ENCODE data around the gene RNASET2. TPM values are rescaled to one million over a fixed set of nuclear protein-coding genes. Genes with fewer than 3 reads are reported as not detected.
A peak's percentile ranks its signal among the peaks of the same experiment; 100 is the strongest.

RNASET2 gene
- 37.7 and 40.0 TPM in 2 replicates for total RNA-seq (2014; rRNA removed; shearing (Covaris generic))
- polyA plus RNA-seq (2014; cell fraction: nucleus; rRNA removed) = 37.6 and 60.3 TPM in 2 replicates

DNA sequence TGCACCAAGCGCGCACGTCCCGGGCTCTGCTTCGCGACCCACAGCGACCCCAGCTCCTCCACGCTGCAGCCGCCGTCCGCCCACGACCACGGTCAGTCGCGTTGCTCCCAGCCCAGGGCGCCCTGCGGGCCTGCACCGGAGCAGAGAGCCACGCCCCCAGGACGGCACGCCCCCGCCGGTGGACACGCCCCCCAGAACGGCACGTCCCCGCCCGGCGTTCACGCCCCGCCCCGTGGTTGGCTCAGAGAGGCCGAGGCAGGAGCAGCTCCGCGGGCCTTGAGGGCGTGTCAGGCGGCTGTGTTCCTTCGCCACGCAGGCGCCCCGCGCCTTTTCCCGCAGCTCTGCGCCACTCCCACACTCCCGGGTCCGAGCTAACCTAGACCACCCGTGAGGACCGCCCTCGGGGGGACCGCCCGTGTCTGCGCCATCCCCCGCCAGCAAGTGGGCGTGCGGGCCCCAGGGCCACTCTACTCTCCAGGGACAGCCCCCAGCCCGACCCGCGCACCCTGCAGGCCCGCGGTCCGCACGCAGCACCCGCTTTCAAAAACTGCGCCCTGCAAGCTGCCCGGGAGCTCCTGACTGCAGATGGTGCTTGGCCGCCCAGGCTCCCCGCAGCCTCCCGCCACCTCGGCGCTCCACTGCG is at the start of gene RNASET2:
Gene RNASET2, minus strand, starts transcription at position 107 of the 643 bp plus-strand sequence. CDS start 368 bp downstream, outside the sequence.
- DNase-seq (ENCODE audit: extremely low read depth, low read depth) = peak; percentile 79

- no peak for DNase-seq (ENCODE audit: extremely low read depth, low read depth)
Measured at GRCh38 chr6:167005350-167006159, 49.2 kb upstream of the RNASET2 start.

DNA sequence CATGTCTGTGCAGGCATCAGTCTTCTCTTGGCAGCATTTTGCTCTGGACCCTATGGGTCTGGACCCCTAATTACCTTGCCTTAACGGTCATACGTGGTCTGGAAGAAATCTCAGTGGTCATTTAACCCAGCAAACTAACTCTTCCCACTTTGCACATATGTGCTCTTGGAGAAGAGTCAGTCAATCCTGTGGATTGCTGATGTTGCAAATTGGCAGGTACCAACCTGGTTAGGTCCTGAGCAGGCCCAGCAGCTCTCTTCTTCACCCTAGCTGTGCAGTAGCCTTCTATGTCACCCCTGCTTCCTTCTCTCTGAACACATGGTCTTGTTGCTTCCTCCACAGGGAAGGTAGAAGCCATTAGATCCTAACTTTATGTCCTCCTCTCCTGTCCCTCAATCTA is 44.4 kb upstream of the RNASET2 start:
- DNase-seq (ENCODE audit: extremely low read depth, low read depth) = no peak

DNA sequence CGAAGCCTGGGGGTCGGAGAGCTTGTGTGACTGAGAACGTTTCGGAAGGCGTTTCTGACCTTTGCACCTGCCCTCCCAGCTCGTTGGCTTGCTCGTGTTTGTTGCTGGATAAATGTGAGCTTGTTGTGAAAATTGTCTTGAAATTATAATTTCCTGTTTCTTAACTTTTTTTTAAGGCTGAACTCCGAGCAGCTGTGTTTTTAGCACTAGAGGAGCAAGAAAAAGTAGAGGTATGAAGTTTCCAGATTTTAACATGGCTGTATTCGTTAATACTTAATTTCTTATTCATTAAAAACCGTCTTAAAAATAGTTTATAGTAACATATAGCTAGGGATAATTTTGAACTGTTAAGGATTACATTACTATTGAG is 43.5 kb upstream of the RNASET2 start:
- DNase-seq (ENCODE audit: extremely low read depth, low read depth) = no peak

DNA sequence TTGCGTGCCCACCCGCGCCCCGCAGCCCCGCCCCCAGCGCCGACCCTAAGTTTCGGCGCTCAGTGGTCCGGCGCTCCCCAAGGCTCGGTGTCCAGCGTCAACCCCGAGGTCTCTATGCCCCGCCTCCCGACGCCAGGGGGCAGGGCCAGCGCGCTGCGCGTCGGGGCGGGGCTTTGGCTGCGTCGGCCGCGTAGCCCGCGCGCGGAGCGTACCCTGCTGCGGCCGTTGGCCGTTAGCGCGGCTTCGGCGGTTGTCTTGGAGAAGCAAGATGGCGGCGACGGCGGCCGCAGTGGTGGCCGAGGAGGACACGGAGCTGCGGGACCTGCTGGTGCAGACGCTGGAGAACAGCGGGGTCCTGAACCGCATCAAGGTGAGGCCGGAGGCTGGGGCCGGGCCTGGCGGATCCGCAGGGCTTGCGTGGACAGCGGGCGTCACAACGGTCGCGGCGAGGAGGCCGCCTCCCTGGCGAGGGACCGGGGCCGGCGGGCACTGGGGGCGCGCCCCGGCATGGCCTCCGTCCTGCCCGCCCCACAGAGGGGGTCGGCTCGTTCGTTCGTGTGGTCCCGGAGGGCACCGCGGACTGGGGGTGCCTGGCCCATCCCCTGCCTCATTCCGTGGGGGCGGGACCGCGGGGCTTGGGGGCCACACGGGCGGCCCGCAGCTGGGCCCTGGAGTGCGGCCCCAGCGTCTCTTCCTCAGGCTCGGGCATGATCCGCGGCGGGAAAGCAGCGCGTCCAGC is 43.0 kb upstream of the RNASET2 start, which contains the start of gene CEP43:
Gene CEP43, plus strand, starts transcription at position 253 of the 739 bp plus-strand sequence. Its CDS starts 16 bp downstream, at position 269.
- DNase-seq (ENCODE audit: extremely low read depth, low read depth) = peak; percentile 83

DNA sequence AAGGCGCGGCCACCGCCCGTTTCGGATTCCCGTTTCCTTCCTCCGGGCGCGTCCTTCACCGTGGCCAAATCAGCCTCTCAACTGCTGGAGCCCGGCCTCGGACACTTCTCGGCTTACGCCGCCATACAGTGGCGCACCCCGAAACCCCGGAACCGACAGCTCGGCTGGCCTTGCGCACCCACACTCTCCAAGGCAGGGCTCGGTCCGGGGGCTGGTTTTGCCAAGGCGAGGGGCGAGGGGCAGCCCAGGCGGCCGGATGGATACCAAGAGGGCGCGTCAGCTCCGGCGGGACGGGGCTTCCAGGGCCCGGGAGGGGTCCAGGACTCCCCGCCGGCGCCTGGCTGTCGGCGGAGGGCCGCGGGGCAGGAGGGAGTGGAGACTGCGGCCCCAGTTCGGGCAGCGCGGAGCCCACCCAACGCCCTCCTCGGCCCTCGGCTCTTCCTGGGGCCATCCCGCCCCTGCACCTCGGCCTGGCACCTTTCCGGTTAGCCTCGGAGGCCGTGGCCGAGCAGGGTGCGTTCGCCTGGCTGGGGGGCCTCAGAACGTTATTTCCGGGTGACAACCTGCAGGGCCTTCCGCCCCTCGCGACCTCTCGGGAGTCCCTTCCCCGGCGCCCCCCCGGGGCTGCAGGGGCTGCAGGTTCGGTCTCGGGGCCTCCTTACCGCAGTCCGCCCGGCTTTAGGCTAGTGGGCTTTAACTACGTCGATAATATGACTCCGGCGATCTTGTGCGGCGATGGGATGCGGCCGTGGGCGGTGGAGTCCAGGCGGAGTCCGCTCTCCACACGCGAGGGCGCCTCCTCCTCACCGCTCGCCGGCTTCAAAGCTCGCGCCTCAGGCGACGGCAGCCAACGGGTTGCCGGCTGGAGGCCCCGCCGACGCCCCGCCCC is 42.1 kb upstream of the RNASET2 start:
- no peak for DNase-seq (ENCODE audit: extremely low read depth, low read depth)

DNA sequence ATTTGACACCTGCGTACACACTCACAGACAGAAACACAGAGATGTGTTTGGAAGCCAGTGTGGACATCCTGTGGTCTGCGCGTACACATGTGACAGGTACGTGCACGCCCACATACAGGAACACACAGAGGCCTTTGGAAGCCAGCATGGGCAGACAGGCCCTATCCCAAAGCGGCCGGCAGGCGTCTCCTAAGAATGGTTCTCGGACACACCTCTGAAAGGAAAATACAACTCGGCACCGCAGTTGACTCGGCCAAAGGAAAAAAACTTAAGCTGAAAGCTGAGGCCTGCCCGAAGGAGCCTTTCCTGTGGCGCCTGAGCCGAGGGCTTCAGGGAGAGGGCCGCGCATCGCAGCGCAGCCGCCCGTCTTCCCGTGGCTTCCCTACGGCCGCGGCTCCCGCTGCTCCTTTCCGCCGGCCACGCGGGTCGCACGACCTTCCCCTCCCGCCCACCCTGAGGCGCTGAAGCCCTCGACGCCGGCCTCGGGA is 41.5 kb upstream of the RNASET2 start:
- DNase-seq (ENCODE audit: extremely low read depth, low read depth) = peak; percentile 47

GRCh38 chr6:166997348-166997747 is 41.0 kb upstream of the RNASET2 start:
- DNase-seq (ENCODE audit: extremely low read depth, low read depth) = no peak

- DNase-seq (ENCODE audit: extremely low read depth, low read depth) = no peak
Measured at GRCh38 chr6:166996406-166996805, 40.1 kb upstream of the RNASET2 start.

- DNase-seq (ENCODE audit: extremely low read depth, low read depth) = peak; percentile 30
Measured at GRCh38 chr6:166989427-166990032, 33.2 kb upstream of the RNASET2 start.

- no peak for DNase-seq (ENCODE audit: extremely low read depth, low read depth)
Measured at GRCh38 chr6:166988674-166989201, 32.4 kb upstream of the RNASET2 start.

GRCh38 chr6:166987930-166988329 is 31.6 kb upstream of the RNASET2 start:
- DNase-seq (ENCODE audit: extremely low read depth, low read depth) = no peak

- DNase-seq (ENCODE audit: extremely low read depth, low read depth) = no peak
Measured at GRCh38 chr6:166987448-166987847, 31.1 kb upstream of the RNASET2 start.

GRCh38 chr6:166980738-166981137 is 24.4 kb upstream of the RNASET2 start:
- no peak for DNase-seq (ENCODE audit: extremely low read depth, low read depth)

DNA sequence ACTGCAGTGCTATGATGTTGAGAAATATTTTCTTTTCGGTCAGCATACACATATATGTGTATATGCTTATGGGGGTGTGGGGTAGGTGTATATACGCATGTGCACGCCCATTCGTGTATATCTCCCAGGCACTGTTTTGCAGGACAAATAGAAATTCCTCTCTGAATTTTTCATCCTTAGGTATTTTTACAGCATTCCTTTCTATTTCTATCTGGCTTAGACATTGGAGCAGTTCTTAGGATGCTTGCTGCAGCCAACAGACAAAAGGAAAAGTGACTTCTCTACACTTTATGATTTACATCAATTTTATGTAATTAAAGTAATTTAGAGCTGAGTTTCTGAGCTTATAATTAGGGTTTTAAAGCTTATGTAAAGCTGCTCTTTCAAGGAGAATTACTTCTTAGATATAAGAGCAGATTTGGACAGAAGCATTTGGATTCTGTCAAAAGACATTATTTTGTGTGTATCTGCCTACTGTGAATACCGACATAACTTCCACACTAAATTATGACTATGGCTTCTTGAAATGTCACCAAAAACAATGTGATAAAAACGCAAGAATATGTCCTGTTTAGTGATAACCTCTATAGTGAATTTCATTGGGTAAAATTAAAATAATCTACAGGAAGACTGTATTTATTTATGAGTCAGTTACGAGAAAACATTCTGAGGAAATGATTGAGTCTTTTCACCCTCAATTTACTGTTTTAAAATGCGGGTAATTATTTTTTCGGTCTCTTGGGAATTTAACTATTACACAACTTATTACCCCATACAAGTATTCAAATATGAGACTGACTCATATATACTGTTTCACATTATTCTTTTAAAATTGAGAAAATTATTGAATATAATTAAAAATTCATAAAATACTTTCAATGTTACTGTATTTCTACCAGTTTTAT is 21.5 kb upstream of the RNASET2 start:
- no peak for DNase-seq (ENCODE audit: extremely low read depth, low read depth)

DNA sequence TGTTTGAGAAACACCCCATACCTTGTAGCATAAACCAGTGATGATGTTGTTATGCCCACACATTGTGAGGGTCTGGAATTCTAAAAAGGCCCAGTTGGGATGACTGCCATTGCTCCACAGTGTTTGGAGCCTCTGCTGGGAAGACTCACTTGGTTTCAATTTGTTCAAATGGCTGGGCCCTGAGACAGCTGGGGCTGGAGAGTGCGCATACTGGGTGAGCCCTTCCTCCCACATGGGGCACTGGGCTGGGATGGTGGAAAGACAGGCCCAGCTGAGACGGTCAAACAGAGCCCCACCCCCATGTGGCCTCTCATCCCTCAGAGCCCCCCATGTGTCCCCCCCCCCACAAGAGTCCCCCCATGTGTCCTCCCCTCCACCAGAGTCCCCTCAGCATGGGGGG is 20.3 kb upstream of the RNASET2 start:
- no peak for DNase-seq (ENCODE audit: extremely low read depth, low read depth)

GRCh38 chr6:166972101-166972500 is 15.8 kb upstream of the RNASET2 start:
- DNase-seq (ENCODE audit: extremely low read depth, low read depth) = no peak

DNA sequence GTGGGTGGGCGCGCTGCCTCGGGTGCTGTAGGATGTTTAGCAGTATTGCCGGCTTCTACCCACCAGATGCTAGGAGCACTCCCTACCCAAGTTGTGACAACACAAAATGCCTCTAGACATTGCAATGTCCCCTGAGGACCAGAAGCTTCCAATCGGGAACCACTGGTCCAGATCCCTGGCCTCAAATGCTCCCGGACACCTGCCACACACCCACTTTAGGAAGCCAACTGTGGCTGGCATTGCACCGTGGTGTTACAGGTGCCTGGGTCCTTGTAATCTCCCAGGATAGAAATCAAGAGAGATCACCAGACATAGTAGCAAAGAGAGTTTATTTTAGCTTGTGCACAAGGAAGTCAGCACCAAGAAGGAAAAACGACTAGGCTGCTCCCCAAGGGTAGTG is 14.9 kb upstream of the RNASET2 start:
- DNase-seq (ENCODE audit: extremely low read depth, low read depth) = no peak
